IMR-90 (cell line): ENCODE measurements around the gene CDON.

Experiments used
- RAD21 ChIP-seq: IDR thresholded peaks from 2 replicates; pipeline ENCODE4 v1.6.1; 2012; ENCODE audit warnings: low read length, improper control_type of control experiment
- TF ChIP-seq, protein P1 (sequence below): conservative IDR thresholded peaks from 2 replicates; pipeline ENCODE4 v1.5.1; 2012; ENCODE audit warnings: mild to moderate bottlenecking, low read depth, low read length, improper control_type of control experiment

DNA sequence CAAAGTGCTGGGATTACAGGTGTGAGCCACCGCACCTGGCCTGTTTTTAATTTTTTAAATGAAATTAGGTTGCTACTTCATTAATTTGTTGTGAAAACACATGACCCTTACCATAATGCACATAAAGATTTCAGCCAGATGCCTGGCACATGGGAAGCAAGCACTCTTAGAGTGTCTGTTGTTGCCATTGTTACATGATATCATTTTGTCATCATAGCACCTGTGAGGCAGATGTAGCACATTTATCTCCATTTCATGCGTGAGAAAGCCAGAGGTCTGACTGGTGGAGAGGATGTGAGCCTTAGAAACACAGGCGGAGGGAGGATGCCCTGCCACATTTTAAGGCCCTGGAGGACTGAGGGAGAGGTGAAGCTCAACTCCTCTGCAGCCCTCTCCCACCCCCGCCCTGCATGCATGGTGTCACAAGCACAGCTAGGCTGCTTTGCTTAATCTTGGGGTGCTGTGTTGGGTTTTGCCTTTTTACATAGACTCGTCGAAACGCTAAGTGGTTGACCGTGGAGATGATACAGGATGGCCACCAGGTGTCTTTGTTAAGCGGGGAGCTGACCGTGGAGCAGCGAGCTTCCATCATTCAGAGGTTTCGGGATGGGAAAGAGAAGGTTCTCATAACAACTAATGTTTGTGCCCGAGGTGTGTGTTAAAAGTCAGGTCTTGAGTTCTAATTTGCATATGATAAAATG lies 144.4 kb downstream of the CDON start:
- TF ChIP-seq, protein P1, sequence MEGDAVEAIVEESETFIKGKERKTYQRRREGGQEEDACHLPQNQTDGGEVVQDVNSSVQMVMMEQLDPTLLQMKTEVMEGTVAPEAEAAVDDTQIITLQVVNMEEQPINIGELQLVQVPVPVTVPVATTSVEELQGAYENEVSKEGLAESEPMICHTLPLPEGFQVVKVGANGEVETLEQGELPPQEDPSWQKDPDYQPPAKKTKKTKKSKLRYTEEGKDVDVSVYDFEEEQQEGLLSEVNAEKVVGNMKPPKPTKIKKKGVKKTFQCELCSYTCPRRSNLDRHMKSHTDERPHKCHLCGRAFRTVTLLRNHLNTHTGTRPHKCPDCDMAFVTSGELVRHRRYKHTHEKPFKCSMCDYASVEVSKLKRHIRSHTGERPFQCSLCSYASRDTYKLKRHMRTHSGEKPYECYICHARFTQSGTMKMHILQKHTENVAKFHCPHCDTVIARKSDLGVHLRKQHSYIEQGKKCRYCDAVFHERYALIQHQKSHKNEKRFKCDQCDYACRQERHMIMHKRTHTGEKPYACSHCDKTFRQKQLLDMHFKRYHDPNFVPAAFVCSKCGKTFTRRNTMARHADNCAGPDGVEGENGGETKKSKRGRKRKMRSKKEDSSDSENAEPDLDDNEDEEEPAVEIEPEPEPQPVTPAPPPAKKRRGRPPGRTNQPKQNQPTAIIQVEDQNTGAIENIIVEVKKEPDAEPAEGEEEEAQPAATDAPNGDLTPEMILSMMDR: no peak
- TF ChIP-seq RAD21: no peak
